DMS 273 treated with DMSO at 0.1 percent for 48 hours (cell line): ENCODE data around the gene MUSTN1.

ENCODE experiments used
- DNase-seq: peaks from one replicate; lab custom pipeline; 2025; lab: John Stamatoyannopoulos, UW

The MUSTN1 gene

GRCh38 chr3:52801839-52802238 is 33.0 kb downstream of the MUSTN1 start:
- DNase-seq = no peak

- no peak for DNase-seq
Measured at GRCh38 chr3:52800079-52800478, 34.7 kb downstream of the MUSTN1 start.

GRCh38 chr3:52798978-52799476 is 35.8 kb downstream of the MUSTN1 start:
- DNase-seq = no peak

GRCh38 chr3:52798376-52798977 is 36.3 kb downstream of the MUSTN1 start:
- DNase-seq = no peak

- DNase-seq = no peak
Measured at GRCh38 chr3:52796411-52796810, 38.4 kb downstream of the MUSTN1 start.

GRCh38 chr3:52795298-52795900 is 39.4 kb downstream of the MUSTN1 start:
- no peak for DNase-seq

- DNase-seq = no peak
Measured at GRCh38 chr3:52794612-52795099, 40.2 kb downstream of the MUSTN1 start, which contains the start of gene ITIH3. Gene ITIH3, plus strand, starts transcription at chr3:52794796. Its CDS starts 8 bp downstream, at chr3:52794804.

GRCh38 chr3:52793702-52794611 is 40.9 kb downstream of the MUSTN1 start:
- no peak for DNase-seq

- DNase-seq = peak; percentile 55
Measured at GRCh38 chr3:52792961-52793695, 41.7 kb downstream of the MUSTN1 start.

- no peak for DNase-seq
Measured at GRCh38 chr3:52792413-52792812, 42.4 kb downstream of the MUSTN1 start.

GRCh38 chr3:52791928-52792327 is 42.9 kb downstream of the MUSTN1 start:
- DNase-seq = no peak

- no peak for DNase-seq
Measured at GRCh38 chr3:52791366-52791765, 43.5 kb downstream of the MUSTN1 start.

- no peak for DNase-seq
Measured at GRCh38 chr3:52790741-52791140, 44.1 kb downstream of the MUSTN1 start.

- no peak for DNase-seq
Measured at GRCh38 chr3:52790337-52790736, 44.5 kb downstream of the MUSTN1 start.

- no peak for DNase-seq
Measured at GRCh38 chr3:52789746-52790040, 45.1 kb downstream of the MUSTN1 start.

GRCh38 chr3:52788890-52789745 is 45.7 kb downstream of the MUSTN1 start:
- no peak for DNase-seq

- no peak for DNase-seq
Measured at GRCh38 chr3:52787672-52788625, 46.9 kb downstream of the MUSTN1 start.

GRCh38 chr3:52787246-52787645 is 47.6 kb downstream of the MUSTN1 start:
- DNase-seq = no peak

- DNase-seq = no peak
Measured at GRCh38 chr3:52786330-52787215, 48.2 kb downstream of the MUSTN1 start.
